Midbrain (tissue), 1 donor: Measurements from ENCODE around the gene PDLIM1.

ENCODE experiments used
- DNase-seq: peaks from one replicate; lab custom pipeline; 2025; lab: John Stamatoyannopoulos, UW

PDLIM1 gene

GRCh38 chr10:95314192-95314918 is 23.6 kb upstream of the PDLIM1 start:
- no peak for DNase-seq

DNA sequence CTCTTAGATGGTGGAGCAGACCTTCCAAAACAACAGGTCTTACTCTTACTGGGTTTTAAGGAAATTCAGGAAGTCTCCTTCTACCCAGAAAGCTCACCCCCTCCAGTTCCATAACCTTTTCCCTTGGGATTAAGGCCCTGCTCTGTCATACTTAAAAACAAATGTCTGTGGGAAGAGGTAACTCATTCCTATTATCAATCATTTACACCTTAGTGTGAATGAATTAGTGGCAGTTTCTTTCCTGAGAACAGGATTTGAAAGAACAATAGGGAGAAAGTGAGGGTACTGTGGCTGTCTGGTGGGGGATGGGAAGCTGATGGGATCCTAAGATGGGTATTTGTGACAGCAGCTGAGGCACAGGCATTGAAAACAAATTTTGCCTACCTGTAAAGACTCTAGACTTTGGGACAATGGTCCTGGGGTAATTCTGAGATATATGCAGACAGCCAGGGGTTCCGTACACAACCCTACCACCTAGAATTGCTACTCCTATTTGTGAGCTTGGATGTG is 22.2 kb upstream of the PDLIM1 start:
- DNase-seq: no peak

- DNase-seq: no peak
These were observed 21.5 kb upstream of the PDLIM1 start for GRCh38 chr10:95312257-95312656.

DNA sequence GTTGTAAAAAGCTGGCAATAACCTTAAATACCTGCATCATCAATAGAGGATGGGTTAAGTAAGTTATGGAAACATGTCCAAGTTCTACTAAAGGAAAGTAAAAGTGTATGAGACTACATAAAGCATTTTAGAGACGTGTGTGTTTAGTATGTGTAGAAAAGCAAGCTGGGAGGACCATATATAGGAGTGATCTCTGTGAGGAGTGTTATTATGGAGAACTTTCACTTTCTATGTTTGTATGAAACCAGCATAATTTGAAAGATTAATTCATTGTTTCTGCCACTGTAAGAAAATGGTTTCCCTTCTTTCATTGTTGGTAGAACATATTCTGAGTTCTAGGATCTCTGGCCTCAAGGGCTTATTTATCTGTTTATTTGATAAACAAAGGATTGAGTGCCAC is 19.2 kb upstream of the PDLIM1 start:
- DNase-seq: no peak

DNA sequence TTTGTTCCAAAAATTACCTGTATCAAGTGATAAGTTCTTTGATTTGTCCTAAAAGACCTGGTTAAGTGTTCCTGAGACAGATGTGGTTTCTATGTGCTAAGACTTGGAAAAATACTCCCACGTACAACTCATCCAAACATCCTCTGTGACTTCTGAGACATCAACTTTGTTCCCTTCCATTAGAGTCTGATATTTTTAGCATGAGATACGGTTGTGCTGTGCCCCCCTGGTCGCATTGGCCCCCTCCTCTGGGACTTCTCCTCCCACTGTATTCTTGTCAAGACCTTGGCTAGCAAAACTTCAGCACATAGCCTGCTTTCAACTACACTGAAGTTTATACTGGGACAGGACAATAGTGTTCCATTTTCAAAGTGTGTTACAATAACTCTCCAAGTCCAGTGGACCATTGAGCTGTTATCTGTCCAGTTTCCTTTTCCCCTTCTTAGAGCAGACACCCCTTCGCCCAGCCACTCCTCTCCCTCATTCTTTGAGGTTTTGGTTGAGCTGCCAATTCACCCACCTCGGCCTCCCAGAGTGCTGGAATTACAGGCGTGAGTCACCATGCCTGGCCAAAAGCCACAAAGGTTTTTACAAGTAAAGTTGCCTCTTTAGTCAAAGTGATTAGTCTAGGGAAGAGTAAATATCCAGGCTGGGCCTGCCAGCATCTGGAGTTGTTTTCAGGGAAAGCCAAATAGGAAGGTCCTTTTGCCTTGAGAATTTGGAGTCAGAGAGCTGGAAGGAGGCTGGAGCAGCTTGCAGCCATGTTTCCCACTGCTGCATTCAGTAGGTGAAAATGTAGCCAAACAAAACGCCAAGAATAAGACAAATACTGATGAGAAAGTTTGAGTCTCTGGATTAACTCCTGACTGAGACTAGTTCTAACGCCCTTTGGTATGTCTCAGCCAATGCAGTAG is 17.8 kb upstream of the PDLIM1 start:
- no peak for DNase-seq

DNA sequence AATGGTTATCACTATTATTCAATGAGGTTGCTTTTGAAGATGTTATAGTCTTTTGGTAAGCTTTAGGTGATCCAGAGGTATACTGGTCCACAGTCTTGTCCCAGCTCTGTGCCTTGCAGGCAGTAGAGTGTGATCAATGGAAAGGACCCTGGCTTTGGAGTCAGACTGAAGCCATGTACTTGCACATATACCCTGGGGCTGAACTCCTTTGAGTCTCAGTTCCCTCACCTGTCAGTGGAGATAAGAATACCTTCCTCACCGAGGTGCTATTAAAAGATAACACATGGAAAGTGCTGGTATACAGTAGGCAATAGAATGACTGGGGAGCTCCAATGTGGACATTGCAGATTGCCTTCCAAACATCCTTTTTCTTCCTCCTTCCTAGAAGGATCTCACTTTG is 16.0 kb upstream of the PDLIM1 start:
- no peak for DNase-seq

DNA sequence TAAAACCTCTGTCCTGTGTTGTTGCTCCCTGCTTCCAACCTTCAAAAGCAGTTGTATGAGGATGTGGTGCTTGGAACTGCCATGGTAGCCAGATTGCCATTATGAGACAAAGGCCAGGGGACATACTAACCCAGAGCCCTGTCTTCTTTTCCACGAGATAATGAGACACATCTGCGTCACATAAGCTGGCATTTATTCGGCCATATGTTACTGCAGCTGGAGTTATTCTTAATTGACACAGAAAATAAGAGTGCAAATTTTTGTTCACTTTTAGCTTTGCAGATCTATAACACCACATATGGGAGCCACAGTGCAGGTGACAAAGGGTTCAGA is 15.5 kb upstream of the PDLIM1 start:
- DNase-seq: no peak

- no peak for DNase-seq
These were observed 15.0 kb upstream of the PDLIM1 start for GRCh38 chr10:95305606-95306317.

DNA sequence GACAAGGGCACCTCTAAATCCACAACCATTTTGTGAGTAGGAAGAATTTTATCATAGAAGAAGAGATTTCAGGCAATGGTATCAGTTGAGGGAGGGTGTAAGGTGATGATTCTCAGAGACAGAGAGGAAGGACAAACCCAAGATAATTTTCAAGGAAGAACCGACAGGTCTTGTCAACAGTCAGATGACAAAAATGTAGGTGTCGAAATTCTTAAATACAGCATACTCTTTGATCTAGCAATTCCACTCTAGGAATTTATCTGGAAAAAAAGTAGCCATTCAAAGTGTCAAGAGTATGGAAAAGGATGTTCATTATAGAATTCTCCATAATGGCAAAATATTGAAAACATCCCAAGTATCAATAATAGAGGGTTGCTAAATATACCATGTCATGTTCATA is 14.2 kb upstream of the PDLIM1 start:
- no peak for DNase-seq

GRCh38 chr10:95304463-95304862 is 13.7 kb upstream of the PDLIM1 start:
- DNase-seq: no peak

DNA sequence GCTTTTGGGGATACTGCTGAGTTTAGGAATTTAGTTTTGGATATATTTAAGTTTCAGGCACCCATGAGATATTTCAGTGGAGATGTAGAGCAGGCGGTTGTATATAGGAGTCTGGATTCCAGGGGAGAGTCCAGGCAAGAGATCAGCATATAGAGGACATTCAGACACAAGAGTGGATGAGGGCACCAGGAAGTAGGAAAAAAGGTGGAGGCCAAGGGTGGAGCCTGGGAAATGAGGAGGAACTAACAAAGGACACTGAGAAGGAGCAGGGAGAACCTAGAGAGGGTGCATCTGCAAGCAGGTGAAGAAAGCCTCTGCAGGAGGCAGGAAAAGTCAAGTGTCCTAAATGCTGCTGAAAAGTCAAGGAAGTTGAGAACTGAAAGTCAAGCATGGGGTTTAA is 13.1 kb upstream of the PDLIM1 start:
- DNase-seq: no peak

DNA sequence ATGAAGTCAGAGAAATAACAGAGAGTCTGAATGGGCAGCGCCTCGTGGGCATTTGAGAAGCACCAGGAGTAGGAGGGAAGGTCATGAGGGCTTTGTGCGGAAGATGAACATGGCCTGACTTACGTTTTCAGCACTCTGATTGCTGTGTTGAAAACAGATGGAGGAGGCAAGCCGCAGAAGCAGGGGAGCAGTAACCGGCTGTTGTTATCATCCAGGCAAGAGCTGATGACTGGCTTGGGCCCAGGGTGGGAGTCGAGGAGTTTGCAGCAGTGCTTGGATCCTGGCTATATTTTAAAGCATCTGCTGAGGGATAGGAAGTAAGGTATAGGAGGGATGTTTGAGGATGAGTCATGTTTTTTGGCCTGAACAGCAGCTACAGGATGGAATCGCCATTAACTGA is 12.7 kb upstream of the PDLIM1 start:
- DNase-seq: no peak

GRCh38 chr10:95300022-95300539 is 9.3 kb upstream of the PDLIM1 start:
- DNase-seq: no peak

DNA sequence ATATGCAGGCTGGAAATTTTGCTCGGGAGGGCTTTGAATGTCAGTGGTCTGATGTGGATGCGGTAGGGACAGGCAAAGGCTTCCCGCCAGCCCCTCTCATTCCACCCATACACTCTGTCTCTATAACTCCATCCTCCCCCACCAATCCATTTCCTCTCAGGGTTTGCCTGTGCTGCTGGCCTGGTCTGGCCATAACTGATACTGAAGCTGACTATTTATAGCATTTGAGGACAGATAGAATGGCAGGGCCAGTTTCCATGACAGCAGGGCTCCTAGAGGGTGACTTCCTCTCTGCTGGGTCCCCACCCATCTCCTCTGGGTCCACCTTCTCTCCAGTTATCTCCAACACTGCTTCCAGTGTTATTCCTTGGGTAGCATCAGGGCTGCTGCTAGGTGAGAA is 6.6 kb upstream of the PDLIM1 start:
- DNase-seq: no peak

GRCh38 chr10:95296764-95297163 is 6.0 kb upstream of the PDLIM1 start:
- no peak for DNase-seq

DNA sequence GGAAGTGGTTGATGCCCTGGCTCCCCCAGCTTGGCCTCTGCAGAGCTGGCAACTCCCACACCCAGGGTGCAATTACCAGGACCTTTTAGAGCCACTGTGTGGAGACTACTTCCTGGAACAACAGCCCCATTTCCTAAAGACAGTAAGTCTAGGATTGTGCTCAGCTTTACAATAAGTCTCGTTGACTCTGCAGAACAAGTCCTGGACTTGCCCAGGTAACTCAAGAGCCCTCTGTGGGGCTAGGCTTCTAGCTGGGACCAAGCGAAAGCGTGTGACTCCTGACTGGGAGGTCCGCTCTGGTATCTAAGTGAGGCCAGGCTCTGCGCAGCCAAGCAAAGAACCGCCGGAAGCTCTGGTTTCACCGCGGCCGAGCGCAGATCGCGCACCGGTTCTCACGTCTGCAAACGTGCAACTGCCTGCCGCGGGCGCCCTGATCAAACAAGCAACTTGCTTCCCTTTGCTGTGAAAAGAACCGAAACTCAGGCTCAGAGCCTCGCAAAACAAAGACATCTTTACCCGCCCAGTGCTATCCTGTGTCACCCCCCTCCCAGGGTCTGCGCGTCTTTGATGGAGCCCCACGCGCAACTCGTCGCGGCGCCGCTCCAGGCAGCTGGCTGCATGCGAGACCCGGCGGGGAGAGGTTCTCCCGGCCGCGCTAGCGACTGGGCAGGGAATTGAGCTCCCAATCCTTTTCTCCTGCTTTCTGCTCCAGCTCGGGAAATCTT is 4.4 kb upstream of the PDLIM1 start:
- DNase-seq: no peak

DNA sequence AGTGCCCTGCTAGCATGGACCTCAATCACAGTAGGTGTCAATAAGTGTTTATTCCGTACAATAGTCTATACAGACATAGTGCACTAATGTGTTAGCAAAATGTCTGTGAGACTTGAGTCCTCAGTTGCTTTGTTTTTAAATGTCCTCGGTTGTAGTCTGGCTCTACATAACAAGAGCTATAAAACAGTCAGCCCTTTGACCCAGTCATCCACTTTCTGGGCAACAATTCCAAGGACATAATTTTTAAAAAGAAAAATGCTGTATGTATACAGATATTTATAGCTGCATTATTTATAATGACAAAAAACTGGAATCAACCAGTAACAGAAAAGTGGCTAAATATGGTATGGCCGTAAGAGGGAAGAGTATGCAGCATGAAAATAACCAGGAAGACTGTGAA is 2.8 kb upstream of the PDLIM1 start:
- DNase-seq: no peak

GRCh38 chr10:95291365-95292039 is 699 bp upstream of the PDLIM1 start:
- no peak for DNase-seq

DNA sequence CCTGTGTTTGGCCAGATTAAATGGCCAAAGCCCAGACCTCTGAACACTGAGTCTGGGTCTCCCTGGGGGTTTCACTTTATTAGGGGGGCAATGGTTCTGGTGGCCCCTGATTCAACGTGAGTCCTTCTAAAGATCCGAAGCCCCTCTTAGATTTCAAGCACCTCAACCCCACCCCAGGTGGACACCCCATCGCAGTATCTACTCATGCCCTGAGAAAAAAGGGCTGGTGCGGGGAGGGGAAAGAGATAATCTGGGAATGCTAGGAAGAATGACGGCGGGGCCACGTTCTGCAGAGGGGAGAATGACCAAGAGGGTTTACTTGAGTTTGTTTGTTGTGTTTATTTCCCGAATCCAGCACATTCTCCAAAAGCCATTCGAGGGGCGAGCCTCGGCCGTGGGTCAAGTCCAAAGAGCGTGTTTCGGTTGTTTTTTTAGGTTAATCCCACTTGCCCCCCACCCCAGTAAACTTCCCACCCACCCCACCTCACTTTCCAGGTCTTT is 832 bp downstream of the PDLIM1 start:
- no peak for DNase-seq

- no peak for DNase-seq
These were observed 1.5 kb downstream of the PDLIM1 start for GRCh38 chr10:95289003-95289920.
